ENCODE data around the gene ZNF583.

Gene ZNF583

GRCh38 chr19:56403261-56403660, 871 bp upstream of the ZNF583 start:
- peak overlapping the region; percentile 95 for H2AFZ ChIP-seq (ENCODE audit: low read depth)
- H3K4me2 ChIP-seq = peak overlapping the region; percentile 70
- H3K4me1 ChIP-seq (ENCODE audit: low read depth, poor library complexity, severe bottlenecking) = peaks cover 4% of the 10 kb centered on the region
- H4K20me1 ChIP-seq (ENCODE audit: insufficient read depth) = no peaks in the 10 kb centered on the region
- no peak overlapping the region for H3K4me3 ChIP-seq (IDR thresholded peaks at IDR 0.05; ENCODE audit: insufficient read depth, low read depth, low read length)
- peak overlapping the region; percentile 59; the same call in 1 of the 2 replicates for H3K27ac ChIP-seq
- peaks cover 9% of the 10 kb centered on the region; the same call in 1 of the 2 replicates for H3K36me3 ChIP-seq (ENCODE audit: insufficient read depth)
- peak overlapping the region; percentile 69; the same call in 1 of the 2 replicates for H3K9ac ChIP-seq
- no peak for TF ChIP-seq CTCF (conservative IDR thresholded peaks at IDR 0.05; ENCODE audit: low read depth, low read length)
- H3K27me3 ChIP-seq (ENCODE audit: insufficient read depth, low read depth) = no peaks in the 10 kb centered on the region
- H3K79me2 ChIP-seq (ENCODE audit: insufficient read depth, low read depth) = no peaks in the 10 kb centered on the region

GRCh38 chr19:56404705-56405056, 549 bp downstream of the ZNF583 start:
- Histone ChIP-seq H2AFZ (ENCODE audit: low read depth) (peak overlapping the region; percentile 95), H3K27ac (no peak overlapping the region)

GRCh38 chr19:56405062-56405461, 930 bp downstream of the ZNF583 start:
- H3K79me2 ChIP-seq (ENCODE audit: insufficient read depth, low read depth) = no peaks in the 10 kb centered on the region
- peak overlapping the region; percentile 70; the same call in 1 of the 2 replicates for H3K4me2 ChIP-seq
- H4K20me1 ChIP-seq (ENCODE audit: insufficient read depth) = no peaks in the 10 kb centered on the region
- no peak overlapping the region for H2AFZ ChIP-seq (ENCODE audit: low read depth)
- no peak for TF ChIP-seq CTCF (conservative IDR thresholded peaks at IDR 0.05; ENCODE audit: low read depth, low read length)
- H3K4me3 ChIP-seq (IDR thresholded peaks at IDR 0.05; ENCODE audit: insufficient read depth, low read depth, low read length) = no peak overlapping the region
- no peaks in the 10 kb centered on the region for H3K27me3 ChIP-seq (ENCODE audit: insufficient read depth, low read depth)
- H3K27ac ChIP-seq = no peak overlapping the region
- peaks cover 15% of the 10 kb centered on the region for H3K36me3 ChIP-seq (ENCODE audit: insufficient read depth)
- H3K4me1 ChIP-seq (ENCODE audit: low read depth, poor library complexity, severe bottlenecking) = peaks cover 4% of the 10 kb centered on the region
- H3K9ac ChIP-seq = no peak overlapping the region

More at GRCh38 chr19:56404705-56405056, 549 bp downstream of the ZNF583 start:
- Histone ChIP-seq H3K4me2 (peak overlapping the region; percentile 70), H3K36me3 (ENCODE audit: insufficient read depth) (peaks cover 11% of the 10 kb centered on the region), H3K4me1 (ENCODE audit: low read depth, poor library complexity, severe bottlenecking) (peaks cover 4% of the 10 kb centered on the region), H3K9ac (peak overlapping the region; percentile 69; the same call in 1 of the 2 replicates), H3K27me3 (ENCODE audit: insufficient read depth, low read depth) (no peaks in the 10 kb centered on the region), H3K79me2 (ENCODE audit: insufficient read depth, low read depth) (no peaks in the 10 kb centered on the region), H3K4me3 (IDR thresholded peaks at IDR 0.05; ENCODE audit: insufficient read depth, low read depth, low read length) (no peak overlapping the region), H4K20me1 (ENCODE audit: insufficient read depth) (no peaks in the 10 kb centered on the region)
- TF ChIP-seq CTCF (conservative IDR thresholded peaks at IDR 0.05; ENCODE audit: low read depth, low read length) = no peak

- no peaks in the 10 kb centered on the region for H3K27me3 ChIP-seq (ENCODE audit: insufficient read depth, low read depth)
- no peak overlapping the region for H2AFZ ChIP-seq (ENCODE audit: low read depth)
- H3K27ac ChIP-seq = no peak overlapping the region
- no peaks in the 10 kb centered on the region for H3K4me1 ChIP-seq (ENCODE audit: low read depth, poor library complexity, severe bottlenecking)
- H3K36me3 ChIP-seq (ENCODE audit: insufficient read depth) = no peaks in the 10 kb centered on the region; the same call in 1 of the 2 replicates
- H3K4me3 ChIP-seq (IDR thresholded peaks at IDR 0.05; ENCODE audit: insufficient read depth, low read depth, low read length) = no peak overlapping the region
- no peak overlapping the region for H3K4me2 ChIP-seq
- H3K79me2 ChIP-seq (ENCODE audit: insufficient read depth, low read depth) = no peaks in the 10 kb centered on the region
- TF ChIP-seq CTCF (conservative IDR thresholded peaks at IDR 0.05; ENCODE audit: low read depth, low read length) = no peak
- H3K9ac ChIP-seq = no peak overlapping the region
- H4K20me1 ChIP-seq (ENCODE audit: insufficient read depth) = no peaks in the 10 kb centered on the region
Observed at GRCh38 chr19:56423276-56423984, 19.3 kb downstream of the ZNF583 start.
